SIG-M5 treated with dmso at 0.1 percent for 504 hours (cell line): ENCODE results near the gene B4GALT2.

Experiments
- DNase-seq: peaks from one replicate; lab custom pipeline; 2025; ENCODE audit not compliant: unreplicated experiment; lab: John Stamatoyannopoulos, UW

B4GALT2 gene

DNA sequence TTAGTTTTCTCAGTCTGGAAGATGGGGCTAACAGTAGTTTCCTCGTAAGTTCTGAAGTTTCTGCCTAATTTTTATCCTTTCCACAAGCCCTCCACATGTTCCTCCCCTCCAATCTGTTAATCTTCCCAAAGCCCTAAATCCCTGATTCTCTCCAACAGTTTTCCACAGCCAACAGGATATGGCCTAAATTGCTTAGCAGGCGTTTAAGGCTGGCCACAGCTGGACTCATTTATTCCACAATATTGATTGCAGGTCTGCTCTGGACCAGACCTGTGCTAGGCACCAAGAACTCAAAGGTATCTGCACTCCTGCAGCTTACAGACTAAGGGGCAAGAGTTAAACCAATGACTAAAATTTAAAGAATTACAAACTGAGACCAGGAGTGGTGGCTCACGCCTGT lies 48.3 kb downstream of the B4GALT2 start:
- DNase-seq = no peak

DNA sequence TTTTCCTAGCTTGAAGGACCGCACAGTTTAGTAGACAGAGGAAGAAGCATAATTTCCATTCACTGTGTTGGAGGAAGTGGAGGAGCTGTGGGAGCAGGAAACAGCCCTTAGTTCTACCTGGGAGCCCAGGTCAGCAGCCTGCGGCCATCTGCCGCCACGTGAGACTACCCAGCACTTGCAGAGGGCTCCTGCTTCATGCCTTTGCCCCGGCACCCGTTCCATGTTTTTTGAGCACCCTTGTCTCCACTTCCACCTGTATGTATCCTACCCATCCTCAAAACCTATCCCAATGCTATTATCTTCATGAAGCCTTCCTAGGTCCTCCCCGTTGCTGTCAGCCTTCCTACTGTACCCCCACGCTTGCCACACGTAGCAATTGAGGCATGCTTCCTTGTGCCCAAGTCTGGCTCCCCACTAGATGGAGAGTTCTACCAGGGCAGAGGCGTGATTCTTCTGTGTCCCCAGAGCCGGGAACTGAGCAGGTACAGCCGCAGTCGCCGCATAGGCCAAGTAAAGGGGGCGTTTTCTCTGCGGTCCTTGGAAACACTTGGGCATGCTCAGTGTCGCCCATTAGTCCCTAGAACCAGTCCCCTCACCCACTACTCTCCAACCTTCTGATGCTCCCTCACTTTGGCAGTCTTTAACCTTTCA lies 50.4 kb downstream of the B4GALT2 start:
- no peak for DNase-seq

GRCh38 chr1:44029911-44030604 lies 51.0 kb downstream of the B4GALT2 start:
- DNase-seq = peak; percentile 84

DNA sequence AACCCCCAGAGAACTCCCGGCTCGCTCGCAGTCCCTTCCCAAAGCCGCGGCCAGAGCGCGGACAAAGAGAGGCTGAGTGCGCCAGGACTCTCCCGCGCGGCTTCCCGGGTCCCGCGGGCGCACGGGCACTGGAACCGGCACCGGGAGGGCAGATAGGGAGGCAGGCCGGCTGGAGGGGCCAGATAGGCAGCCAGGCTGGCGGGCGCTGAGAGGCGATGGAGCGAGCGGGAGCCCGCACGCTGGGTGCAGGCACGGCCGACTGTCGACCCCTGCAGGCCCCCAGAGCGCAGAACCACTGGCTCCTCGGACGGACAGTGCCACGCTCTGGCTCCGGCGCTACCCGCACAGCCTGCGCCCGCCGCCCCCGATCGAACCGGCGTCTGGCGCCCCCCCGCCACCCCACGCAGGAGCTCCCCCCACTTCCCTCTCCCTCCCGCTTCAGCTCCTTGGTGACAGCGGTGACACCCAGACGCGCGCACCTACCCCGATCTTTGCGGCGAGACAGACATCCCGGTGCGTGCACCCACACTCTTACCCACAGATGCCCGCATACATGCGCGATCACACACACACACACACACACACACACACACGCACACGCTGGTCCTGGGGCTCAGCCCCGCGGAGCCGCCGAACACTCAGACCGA lies 51.7 kb downstream of the B4GALT2 start:
- DNase-seq = no peak

DNA sequence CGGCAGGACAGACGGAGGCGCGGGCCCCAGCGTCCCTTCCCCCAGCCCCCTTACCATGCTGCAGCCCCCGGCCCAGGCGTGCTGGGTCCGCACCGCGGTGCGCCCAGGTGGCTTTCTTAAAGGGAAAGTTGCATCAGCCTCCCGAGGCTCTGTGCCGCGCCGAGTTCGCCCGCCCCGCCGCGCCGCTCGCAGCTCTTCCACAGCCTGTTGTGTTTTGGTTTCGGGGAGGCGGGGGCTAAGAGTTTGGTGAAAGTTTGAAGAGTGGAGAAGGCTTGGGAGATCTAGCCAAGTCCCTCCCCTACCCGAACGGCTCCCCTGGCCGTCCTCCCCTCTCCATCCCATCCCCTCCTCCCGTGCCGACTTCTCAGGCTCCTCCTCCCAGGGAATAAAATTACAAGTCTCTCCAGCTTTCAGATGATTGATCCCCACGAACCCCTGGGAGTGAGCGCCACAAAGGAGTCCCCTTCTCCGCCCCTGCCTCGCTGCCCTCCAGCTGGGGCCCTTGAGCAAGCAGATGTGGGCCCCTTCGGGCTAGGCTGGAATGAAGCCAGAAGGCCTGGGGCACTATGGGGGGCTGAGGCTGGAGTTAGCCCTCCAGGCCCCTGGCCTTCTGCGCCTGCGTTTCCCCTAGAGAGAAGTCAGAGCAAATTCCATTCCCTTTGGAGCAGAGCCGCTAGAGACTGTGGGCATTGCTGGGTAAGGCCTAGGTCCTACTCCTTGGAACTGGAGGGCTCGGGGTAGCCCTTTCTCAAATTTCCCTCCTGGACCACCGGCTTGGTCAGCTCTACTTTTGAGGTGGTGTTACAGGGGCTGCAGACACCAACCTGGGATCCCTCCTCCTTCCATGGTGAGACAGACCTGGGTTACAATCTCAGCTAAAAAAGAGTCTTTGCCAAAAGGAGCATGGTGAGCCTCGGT lies 52.5 kb downstream of the B4GALT2 start, which contains the start of gene SLC6A9:
TSS of gene SLC6A9 (minus strand) at position 211 of the 918 bp plus-strand sequence. CDS start 7,185 bp downstream, outside the sequence.
- no peak for DNase-seq

DNA sequence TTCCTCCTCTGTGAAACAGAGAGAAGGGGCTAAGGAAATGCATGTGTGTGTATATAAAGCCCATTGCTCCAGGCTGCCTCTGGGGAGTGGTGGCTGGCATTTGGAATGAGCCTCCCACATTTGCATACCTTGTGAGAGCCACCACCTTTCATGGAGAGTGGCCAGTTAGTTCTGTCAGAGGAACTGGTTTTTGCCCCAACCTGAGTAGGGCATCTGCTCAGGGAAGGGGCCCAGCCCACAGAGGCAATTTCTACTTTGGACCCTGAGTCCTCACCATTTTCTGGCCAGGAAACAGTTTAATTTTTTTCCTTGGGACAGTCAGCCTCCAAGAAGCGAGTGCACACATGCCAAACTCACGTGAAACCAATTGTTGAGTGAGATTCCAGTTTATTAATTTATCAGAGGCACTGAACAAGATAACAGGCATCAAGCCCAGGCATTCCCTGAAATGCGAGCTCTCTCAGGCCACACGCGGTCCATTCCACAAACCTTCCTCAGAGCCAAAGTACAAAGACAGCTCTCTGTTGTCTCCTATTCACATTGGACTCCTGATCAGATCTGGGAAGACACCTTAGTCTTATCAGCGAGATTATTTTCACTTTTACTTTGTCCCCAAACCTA lies 53.3 kb downstream of the B4GALT2 start:
- DNase-seq = no peak

DNA sequence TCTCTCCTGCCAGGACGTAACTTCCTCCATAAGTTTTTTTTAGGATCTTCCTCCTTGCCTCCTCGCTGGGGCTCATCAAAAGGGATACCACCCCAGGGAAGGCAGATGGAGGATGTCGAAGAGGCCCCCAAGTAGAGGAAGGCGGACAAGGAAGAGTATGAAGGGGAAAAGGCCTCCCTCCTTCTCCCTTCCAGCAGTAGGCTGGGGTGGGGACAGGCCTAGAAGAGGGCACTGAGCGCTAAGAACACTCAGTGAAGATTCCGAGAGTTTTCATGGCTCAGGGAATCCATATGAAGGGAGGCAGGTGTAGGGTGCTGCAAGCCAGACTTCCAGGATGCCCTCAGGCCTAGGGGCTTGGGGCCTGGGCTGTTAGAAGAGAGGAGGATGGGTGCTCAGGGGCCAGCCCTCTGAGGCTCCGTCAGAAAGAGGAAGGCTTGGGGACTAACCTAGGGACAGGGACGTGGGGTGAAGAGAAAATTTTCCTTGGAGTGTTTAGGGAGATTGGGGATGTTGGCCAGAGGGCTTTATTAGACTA lies 54.1 kb downstream of the B4GALT2 start:
- no peak for DNase-seq

DNA sequence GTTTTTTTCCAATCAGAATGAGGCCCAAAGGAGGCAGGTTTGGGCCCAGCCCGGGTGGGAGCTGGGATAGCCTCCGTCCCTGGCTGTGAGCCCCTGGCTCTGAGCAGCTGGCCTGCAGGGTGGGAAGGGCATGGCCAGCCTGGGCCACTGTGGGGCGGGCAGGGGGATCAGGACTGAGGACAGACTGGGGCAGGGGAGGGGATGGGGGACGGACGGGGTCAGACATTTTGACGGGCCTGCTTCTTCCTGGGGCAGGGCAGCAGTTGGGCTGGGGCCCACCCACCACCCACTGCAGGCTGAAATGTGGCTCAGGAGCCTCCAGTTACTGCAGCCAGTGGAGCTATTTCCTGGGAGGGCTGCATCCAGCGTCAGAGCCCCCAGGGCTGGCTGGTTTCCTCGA lies 54.7 kb downstream of the B4GALT2 start:
- DNase-seq = no peak

DNA sequence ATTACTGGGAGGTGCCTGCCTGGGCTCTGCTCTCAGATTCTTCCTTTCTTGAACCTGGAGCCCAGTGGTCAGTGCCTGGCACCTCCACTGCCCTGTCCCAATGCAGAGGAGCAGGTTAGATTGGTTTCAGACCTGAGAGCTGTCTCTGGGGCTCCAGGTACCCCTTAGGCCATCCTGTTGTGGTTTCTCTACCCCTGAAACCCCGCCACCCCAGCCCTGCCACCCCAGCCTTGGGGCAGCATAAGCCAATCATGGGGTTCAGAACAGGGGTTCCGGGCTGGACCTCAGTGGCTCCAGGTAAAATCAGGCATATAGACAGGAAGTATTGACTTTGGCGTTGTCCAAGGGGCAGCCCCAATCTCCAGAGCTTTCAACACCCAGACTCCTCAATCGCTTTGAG lies 55.4 kb downstream of the B4GALT2 start:
- no peak for DNase-seq

GRCh38 chr1:44034976-44035716 lies 56.1 kb downstream of the B4GALT2 start:
- DNase-seq = no peak

- no peak for DNase-seq
Measured at GRCh38 chr1:44035726-44036408, 56.9 kb downstream of the B4GALT2 start.

GRCh38 chr1:44036409-44037139 lies 57.6 kb downstream of the B4GALT2 start:
- peak; percentile 49 for DNase-seq

GRCh38 chr1:44037154-44037553 lies 58.1 kb downstream of the B4GALT2 start:
- no peak for DNase-seq

GRCh38 chr1:44038876-44039657 lies 60.1 kb downstream of the B4GALT2 start:
- DNase-seq = no peak

DNA sequence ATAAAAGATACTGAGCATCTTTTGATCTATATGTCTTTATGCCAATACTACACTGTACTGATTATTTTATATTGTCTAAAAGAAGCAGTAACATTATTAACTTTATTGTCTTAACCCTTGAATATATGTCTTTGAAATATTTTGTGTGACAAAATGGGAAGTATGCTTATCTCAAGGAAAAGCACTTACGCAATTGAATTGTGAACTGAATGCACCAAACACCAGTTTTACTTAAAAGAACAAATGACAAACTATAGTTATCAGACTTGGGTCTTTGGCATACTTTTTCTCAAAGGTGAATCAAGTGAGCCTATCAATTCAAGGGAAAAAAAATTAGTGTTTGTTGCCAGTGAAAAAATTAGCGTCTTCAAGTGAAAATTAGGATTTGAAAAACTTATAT lies 61.4 kb downstream of the B4GALT2 start:
- DNase-seq = peak; percentile 24
